DMS 273 treated with DMSO at 0.1 percent for 48 hours (cell line): ENCODE measurements around the gene NME5.

Source experiments
- DNase-seq: peaks from one replicate; lab custom pipeline; 2025; lab: John Stamatoyannopoulos, UW

NME5 gene

GRCh38 chr5:138132543-138132942, 6.7 kb downstream of the NME5 start:
- DNase-seq, result no peak

DNA sequence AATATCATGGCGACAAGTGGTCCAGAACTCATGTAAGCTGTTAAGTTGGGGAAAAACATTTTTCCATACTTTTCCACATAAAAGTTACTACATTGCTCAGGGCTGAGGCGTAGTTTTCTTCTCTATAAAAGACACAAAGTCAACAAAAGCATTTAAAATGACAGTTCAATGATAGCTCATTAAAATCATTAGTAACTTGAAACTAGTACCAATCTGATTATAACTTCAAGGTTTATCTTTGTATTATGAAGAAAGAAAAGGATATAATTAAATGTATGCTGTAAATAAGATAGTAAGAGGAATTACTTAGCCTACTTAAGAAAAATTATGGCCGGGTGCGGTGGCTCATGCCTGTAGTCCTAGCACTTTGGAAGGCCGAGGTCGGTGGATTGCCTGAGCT, 9.9 kb downstream of the NME5 start:
- no peak for DNase-seq

DNA sequence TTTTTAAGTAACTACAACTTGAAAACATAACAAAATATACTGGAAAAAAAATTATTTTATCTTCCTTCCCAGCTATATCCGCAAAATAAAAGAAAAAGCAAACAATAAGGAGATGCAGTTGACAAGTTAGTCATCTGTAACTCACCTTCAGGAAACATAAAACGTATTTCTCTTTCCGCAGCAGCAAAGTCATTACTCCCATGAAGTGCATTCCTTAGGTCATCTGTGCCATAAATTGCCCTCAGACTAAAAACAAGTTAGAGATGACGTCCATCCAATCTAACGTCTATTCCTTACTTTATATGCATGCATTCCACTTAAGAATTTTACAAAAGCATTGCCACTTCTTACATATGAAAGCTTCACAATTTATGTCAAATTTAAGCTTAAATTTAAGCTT, 10.9 kb downstream of the NME5 start:
- no peak for DNase-seq

- no peak for DNase-seq
Measured at GRCh38 chr5:138115254-138115653, 24.0 kb downstream of the NME5 start.

- no peak for DNase-seq
Measured at GRCh38 chr5:138111937-138112336, 27.3 kb downstream of the NME5 start.

GRCh38 chr5:138111181-138111580, 28.0 kb downstream of the NME5 start:
- no peak for DNase-seq

GRCh38 chr5:138110266-138110963, 28.8 kb downstream of the NME5 start:
- no peak for DNase-seq

DNA sequence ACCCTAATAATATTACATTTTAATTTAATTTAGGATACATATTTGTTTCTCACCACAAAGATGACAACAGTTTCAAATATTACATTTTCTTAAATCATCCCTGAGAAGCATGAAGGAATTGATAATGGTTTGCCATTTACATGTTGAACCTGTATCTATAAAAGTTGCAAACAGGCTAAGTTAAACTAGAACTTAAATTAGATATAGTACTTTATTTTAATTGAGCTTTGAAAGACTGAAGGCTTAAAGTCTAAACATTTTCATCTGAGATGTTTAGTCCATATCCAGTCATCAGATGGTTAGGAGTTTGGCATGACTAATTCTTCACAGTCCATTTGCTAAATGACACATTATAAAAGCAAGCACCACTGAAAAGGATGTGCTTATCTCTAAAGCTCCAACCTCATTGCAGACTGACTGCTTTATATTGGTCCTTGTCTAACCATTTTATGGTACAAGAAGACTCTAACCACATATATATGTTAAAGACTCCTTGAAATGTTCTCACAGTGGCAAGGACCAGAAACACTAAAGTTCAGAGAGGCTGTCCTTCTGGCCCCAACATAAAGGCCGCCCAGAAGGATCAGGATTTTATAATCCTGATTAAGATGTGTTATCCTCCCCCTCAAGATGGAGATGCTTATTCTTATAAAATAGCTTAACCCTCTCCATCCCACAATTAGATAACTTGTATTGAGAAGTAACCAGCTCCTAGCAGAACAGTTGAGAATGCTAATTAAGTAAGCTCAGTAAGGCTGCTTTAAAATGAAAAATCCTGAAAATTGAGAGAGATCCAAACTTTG, 29.6 kb downstream of the NME5 start:
- DNase-seq, result no peak

- DNase-seq, result no peak
Measured at GRCh38 chr5:138107213-138107612, 32.0 kb downstream of the NME5 start.

DNA sequence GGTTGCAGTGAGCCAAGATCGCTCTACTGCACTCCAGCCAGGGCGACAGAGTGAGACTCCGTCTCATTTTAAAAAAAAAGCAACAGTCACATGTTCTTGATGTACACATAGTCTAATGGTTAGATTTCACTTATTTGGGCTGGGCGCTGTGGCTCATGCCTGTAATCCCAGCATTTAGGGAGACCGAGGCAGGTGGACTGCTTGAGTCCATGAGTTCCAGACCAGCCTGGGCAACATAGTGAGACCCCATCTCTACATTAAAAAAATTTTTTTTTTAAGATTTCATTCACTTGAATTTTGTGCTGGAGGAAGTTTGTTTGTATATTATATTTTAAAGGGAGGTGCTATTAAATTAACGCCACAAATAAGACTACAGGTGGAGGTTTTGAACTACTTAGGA, 33.5 kb downstream of the NME5 start:
- no peak for DNase-seq

DNA sequence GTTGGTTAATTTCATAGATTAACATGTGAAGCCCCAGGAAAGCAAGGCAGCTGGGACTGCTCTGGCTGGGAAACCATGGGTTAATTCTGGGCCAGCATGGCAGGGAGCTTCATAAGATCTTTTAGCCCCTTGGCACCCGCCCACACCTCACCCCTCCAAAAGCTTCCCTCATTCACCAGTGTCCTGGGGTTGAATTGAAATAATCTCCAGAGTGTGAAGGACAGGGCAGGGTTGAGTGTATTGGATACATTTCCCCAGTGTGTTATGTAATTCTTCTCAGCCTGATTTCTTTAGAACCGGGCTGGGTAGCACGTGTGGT, 36.0 kb downstream of the NME5 start:
- no peak for DNase-seq

DNA sequence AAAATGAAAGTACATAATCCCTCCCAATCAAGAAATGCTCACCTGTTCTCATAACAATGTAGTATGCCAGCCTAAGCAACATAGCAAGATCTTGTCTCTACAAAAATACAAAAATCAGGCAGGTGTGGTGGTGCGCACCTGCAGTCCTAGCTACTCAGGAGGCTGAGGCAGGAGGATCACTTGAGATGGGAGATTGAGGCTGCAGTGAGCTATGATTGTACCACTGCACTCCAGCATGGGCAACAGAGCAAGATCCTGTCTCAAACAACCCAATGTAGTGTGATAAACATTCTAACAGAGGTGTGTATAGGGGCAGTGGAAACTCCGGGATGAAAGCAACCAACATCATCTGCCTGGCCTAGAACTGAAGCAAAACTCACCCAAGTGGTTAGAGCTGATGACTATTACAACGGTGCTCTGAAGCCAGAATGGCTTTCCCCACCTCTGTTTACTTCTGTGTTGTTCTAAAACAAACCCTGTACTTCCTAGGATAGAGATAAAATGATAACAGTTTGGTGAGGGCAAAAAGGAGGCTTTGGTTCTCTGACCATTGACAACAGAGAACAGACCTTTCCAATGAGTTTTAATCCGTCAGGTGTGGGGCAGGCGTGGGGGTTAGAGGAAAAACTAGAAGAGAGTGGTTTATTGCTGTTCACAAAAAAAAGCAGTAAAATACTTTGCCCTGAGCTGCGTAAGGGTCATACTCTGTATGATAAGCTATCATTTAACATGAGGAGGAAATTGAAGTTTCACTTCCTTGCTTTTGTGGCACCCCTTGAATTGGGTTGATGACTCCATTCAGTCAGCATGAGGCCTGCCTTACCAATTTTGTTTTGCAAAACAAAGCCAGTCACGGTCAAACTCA, 36.5 kb downstream of the NME5 start:
- no peak for DNase-seq

GRCh38 chr5:138096997-138097828, 42.0 kb downstream of the NME5 start:
- no peak for DNase-seq

- no peak for DNase-seq
Measured at GRCh38 chr5:138096363-138096762, 42.9 kb downstream of the NME5 start.

GRCh38 chr5:138095100-138095907, 43.9 kb downstream of the NME5 start:
- no peak for DNase-seq

GRCh38 chr5:138093036-138093435, 46.2 kb downstream of the NME5 start:
- no peak for DNase-seq

DNA sequence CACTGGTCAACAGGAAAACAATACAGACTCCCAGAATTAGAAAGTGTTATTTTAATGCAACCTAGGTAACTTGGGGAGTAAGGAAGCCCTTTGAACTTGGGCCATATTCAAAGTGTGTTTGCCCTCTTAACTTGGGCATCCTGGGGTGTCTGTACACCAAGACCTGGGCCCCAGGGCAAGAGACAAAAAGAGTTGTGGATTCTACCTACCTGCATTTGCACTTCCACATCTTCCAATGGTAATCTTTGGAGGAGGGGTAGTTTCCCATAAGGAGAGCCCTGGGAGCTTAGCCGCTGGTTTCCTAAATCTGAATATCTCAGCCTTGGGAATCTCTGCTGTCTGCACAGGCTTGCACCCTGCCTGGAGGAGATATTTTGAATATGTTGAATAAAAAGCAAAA, 46.9 kb downstream of the NME5 start:
- DNase-seq, result no peak

DNA sequence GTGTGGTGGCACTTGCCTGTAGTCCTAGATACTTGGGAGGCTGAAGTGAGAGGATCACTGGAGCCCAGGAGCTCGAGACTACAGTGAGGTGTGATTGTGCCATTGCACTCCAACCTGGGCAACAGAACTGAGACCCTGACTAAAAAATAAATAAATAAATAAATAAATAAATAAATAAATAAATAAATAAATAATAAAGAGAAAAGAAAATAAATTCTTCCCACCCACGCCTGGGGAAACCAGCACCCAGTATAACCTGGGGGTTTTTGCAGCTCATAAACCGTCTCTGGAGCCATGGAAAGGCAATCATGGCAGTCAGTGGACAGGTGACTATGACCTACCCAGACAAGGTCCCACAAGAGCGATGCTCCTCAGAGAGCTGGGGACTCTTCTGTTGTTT, 47.5 kb downstream of the NME5 start:
- no peak for DNase-seq

DNA sequence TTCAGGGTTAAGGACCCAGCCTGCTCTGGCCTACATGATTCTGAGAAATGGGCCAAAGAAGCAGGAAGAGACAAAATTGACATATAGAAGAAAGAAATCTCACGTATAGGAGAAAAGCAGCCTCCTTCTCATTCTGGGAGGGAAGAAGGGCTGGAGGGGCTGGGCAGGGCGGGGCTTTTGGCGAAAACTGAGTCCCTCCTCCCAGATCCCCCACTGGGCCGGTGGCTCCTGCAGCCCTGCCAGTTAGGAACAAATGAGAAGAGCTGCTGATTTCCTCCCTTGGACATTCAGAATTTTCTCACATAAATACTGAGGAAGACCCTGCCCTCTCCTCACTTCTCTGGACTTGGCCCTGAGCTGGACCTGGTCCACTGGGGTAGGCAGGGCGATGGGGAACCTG, 55.5 kb downstream of the NME5 start, which contains the start of gene WNT8A:
TSS of gene WNT8A (plus strand) at position 332 of the 400 bp plus-strand sequence. CDS start 95 bp downstream, outside the sequence.
- no peak for DNase-seq

DNA sequence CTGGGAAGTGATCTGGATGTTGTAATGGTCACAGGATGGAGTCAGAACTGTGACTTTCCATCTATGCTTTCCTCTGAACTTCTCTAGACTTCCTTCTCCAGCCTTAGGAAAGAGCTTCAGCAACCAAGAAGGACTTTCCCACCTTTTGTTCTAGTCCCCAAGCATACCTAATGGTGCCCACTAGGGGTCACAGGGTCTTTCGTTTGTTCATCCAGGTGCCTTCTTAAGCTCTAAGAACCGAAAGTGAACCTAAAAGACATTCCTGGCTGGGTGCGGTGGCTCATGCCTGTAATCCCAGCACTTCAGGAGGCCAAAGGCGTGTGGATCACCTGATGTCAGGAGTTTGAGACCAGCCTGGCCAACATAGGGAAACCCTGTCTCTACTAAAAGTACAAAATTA, 57.2 kb downstream of the NME5 start:
- no peak for DNase-seq
